ENCODE data around the gene LRFN2.

LRFN2 gene

GRCh38 chr6:40509716-40510260, 77.4 kb downstream of the LRFN2 start:
- no peak for DNase-seq

DNA sequence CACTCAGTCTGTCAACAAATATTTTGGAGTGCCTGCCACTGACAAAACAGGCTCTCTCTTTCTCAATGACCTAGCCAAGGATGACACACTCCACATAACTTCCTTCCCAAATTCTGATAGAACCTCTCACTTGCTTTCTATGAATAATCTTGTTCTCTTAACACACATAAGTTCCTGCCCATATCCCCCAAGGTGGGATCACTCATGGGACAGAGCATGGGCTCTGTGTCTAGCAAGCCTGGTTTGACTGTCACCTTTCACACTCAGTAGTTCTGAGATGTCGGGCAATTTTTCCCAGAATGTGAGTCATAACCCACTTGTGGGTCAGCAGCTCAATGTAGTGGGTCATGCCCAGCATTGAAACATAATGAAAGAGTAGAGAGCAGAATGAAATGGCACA, 78.1 kb downstream of the LRFN2 start:
- DNase-seq = no peak

DNA sequence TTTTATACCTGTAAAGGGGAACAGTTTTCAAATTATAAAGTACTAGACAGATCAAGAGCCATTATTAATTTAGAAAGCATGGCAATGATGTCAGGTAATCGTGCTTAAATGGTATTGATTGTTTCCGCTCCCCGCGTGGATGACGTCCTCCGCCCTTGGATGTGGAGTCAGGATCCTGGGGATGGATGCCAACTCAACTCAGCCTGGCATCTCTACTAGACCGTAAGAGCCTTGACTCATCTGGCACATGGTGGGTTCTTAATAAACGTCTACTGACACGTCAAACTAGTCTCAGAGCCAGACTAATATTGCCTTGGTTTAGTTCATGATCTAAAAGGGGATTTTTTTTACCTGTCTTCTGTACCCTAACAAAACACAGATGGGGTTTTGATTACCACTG, 80.2 kb downstream of the LRFN2 start:
- peak; percentile 18 for DNase-seq

DNA sequence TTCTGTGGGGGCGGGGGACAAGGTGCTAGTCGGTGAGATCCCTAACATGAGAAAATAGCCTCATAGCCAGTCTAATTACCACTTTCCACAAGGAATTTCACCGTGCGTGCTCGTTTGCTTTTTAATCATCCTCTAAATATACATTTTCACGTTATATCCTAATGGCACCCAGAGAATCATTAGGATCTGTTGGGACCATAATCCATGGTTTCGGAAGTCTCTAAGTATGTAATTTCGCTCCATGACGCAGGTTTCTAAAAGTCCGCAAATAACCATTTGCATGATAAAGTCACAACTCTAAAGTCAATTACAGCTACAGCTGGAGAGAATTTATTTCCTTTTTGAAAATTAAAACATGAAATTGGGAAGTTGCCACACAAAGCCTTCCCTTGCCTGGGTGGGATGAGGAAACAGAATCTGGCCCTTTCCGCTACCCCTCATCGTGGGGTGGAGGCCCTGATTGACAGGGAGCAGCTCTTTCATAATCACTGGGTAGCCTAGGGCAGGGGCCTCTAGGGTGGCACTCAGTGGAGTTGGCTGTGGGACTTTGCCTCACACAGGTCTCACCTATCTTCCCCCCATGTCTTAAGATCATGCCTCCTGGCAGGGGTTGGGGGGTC, 81.9 kb downstream of the LRFN2 start:
- DNase-seq = no peak

DNA sequence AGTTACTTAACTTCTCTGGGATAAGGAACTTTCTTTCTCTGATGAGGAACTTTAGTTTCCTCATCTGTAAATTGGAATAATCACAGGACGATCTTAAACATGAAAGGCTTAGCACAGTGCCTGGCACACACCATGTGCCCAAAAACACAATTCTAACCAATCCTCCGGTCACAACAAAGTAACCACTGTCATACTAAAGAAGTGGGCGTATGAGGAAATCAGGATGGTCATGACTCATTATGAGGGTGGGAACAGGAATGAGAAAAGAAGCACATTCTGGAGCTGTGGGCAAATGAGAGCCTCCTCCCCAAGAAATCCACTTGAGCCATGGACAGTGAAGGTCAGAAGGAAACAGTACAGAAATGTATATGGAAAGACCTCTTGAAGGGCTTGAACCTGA, 82.9 kb downstream of the LRFN2 start:
- DNase-seq = no peak

GRCh38 chr6:40500227-40500626, 86.9 kb downstream of the LRFN2 start:
- no peak for DNase-seq

DNA sequence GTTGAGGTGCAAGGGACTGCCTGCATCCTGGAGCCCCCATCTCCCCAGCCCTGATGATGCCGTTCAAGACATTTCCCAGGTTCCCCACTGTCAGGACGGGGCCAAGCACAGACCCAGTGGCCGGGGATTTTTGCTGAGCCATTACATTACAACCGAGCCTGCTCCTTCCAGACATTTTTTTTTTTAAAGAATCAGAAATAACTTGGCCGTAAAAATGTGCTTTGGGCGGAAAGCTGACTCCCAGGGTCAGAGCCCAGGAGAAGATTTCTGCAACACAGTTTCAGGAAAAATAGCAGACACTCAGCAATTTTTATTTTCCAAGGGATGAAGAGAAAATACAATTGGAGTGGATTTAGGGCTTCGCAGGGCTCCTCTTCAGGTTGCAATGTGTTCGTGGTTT, 87.9 kb downstream of the LRFN2 start:
- no peak for DNase-seq

DNA sequence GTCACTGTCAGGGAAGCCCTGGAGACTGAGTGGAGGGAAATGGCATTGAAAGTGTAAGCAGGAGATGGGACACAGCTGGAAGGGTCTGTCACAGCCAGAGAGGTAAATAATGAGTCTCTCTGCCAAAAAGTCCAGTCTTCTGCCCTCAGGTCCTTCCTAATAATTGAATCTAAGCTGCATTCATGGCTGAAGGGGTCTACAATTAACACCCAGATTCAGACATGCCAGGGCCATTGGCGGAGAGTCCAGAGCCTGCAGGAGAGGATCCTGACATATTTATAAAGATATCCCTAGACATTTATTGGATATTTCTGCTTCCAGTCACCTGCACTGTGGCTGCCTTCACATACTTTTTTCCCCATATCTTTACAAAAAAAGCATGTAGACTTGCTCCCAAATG, 89.0 kb downstream of the LRFN2 start:
- DNase-seq = no peak

DNA sequence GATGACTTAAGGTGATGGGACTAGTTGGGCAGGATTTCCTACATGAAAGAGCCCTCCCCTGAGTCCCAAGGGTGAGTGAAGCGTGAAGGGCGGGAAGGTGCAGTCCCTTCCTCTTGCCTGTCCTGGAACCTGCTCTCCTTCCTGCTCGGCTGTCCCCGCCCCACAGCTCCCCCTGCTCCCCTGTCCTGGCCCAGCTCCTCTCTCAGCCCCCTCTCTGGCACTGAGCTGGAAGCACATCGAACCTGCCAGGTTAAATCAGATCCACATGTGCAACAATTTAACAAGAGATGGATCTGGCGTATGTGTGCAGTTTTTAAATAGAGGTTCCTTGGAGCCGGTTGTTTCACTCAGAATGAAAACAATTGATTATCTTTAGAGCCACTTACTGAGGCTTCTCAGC, 95.0 kb downstream of the LRFN2 start:
- DNase-seq = no peak

DNA sequence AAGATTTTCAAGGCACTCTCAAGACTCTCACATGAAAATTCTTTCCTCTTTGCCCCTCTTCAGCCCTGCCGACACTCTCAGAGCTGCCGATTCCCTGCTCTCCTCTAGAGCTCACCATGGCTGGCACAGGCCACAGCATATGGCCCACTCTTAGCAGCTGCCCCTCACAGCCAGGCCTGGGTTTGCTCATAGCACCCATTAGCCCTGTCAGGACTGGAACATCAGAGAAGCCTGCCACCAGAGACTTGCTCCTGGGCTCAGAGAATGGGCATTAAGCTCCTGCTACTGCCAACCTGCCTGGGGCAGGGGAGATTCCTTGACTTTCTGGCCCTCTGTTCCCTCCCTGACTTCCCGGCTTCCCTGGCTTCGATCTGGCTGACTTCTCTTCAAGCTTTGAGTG, 96.7 kb downstream of the LRFN2 start:
- DNase-seq = no peak

- no peak for DNase-seq
Observed at GRCh38 chr6:40489798-40490197, 97.4 kb downstream of the LRFN2 start.

GRCh38 chr6:40486576-40486975, 100.6 kb downstream of the LRFN2 start:
- no peak for DNase-seq

- DNase-seq = peak; percentile 12
Observed at GRCh38 chr6:40485795-40486194, 101.4 kb downstream of the LRFN2 start.

DNA sequence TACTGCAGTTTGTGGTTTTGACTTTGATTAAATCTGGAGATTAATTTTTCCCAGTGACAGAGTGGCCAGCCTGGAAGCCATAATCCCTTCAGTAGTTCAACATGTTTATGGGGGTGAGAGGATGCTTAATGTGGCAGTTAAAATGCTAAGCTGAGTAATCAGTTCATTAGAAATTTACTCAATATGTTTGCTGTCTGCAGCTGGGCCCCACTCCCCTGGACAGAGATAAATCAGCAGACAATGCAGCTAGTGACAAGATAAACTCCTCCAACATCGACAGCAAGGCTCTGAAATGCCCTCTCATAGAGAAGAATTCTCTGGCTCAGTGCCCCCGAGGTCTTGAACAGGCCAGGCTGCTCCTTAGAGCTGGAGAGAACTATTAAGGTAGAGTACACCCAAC, 101.9 kb downstream of the LRFN2 start:
- no peak for DNase-seq

- no peak for DNase-seq
Observed at GRCh38 chr6:40484066-40484465, 103.1 kb downstream of the LRFN2 start.

DNA sequence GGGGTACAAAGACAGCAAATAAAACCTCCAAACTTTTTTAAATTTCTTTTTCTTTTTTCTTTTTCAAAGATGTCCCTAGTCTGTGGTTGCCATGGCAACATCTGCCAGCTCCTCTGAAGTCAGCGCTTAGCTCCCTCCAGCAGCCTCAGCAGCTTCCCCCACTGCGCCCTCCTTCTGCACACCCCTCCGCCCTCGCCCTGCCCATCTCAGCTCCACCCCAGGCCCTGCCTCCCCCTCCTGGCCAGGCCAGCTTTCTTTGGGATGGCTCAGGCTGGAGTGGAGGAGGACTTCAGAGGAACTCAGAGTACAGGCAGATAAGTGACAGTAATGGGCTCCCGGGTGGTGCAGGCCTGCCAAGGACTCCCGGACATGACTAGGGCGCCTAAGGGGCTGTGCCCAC, 104.6 kb downstream of the LRFN2 start:
- no peak for DNase-seq

GRCh38 chr6:40480678-40481077, 106.5 kb downstream of the LRFN2 start:
- no peak for DNase-seq

DNA sequence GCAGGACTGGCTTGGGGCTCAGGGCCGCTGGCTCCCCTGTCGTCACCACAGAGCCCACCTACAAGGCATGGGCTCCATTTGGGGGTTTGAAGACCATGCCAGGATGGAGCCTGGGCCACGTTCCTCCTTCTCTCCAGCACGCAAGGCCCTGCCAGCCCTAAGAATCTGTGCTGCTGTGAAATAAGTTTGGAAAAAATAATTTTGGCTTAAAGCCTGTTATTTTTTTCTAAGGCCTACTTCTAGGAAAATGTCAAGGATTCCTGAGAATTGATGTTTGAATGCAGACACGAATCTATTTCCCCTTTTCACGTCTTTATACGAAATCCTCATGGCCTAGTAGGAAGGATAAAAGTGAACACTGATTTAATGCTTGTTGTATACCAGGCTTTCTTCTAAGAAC, 107.5 kb downstream of the LRFN2 start:
- no peak for DNase-seq

DNA sequence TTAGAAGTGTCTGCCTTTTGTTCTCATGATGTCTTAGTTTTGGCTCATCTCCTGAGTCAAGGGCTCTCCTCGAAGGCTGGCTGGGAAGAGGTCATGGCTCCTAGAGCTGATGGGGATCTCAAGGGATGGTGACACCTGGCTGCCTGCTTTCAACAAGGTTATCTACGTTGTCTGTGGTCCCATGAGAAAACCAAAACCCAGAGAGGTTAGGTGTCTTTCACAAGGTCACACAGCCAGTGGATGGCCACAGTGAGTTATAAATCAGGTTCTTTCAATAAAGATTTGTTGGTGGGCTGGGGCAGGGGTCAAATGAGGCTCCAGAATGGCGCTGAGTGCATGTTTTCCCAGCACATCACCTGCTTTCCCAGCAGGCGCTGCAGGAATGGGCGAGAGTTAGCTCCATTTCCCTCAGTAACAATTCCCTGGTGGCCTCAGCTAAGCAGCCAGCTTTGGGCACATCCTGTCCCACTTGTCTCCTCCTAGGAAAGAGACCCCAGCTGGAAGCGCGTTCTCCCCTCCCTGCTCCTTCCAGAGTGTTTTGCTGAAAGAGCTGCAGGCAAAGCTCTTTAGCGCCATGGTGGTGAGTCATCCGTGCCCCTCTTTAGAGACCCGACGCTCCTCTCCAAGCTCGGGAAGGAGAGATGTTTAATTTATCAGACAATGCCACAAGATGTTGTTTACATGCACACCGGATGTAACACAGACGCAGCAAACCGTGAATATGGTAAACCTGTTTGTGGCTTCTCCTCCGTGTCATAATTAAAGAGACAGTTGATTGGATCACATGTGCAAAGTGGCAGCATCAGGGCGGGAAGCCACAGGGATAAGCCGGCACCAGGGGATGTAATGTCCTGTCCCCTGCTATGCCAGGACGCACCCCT, 109.7 kb downstream of the LRFN2 start:
- peak; percentile 95 for DNase-seq

GRCh38 chr6:40476673-40477072, 110.5 kb downstream of the LRFN2 start:
- no peak for DNase-seq

- no peak for DNase-seq
Observed at GRCh38 chr6:40474937-40475336, 112.2 kb downstream of the LRFN2 start.

GRCh38 chr6:40473026-40473425, 114.1 kb downstream of the LRFN2 start:
- DNase-seq = peak; percentile 86

DNA sequence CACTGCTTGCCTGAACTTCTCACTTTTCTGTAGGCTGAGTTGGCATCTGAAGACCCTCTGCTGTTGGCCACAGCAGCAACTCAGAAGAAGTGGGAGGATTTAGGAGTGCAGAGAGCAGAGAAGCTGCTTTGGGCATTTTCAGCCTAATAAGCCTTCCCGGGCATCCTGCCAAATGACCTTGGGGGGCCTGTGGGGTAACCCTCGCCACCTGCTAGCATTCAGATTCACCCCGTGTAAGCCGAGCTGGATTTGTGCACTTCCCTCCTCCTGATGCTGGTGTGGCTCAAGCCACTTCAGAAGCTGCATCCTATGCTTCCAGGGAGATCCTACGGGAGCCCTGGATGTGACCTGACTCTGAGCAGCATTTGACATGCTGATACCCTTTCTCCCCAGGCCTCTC, 114.8 kb downstream of the LRFN2 start:
- peak; percentile 91 for DNase-seq

- DNase-seq = no peak
Observed at GRCh38 chr6:40471243-40471642, 115.9 kb downstream of the LRFN2 start.
